ENCODE data around the gene AK5. TPM values are rescaled to one million over a fixed set of nuclear protein-coding genes. Genes with fewer than 3 reads are reported as not detected.

Gene AK5
- total and polyA plus RNA-seq, 4 donors: 0.06 to 3.0 (median 0.15) TPM; not detected in 1

GRCh38 chr1:77484926-77485325, 203.1 kb downstream of the AK5 start:
- H3K4me1 ChIP-seq (ENCODE audit: control insufficient read depth in 5 of 5, insufficient read depth in 5 of 5, low read length in 5 of 5): no peaks in the 10 kb centered on the region
- no peaks in the 10 kb centered on the region for H3K9me3 ChIP-seq (ENCODE audit: control insufficient read depth in 4 of 4, insufficient read depth in 3 of 4, low read length in 3 of 4)
- no peaks in the 10 kb centered on the region for H3K36me3 ChIP-seq (ENCODE audit: control insufficient read depth in 4 of 4, insufficient read depth in 4 of 4, low read length in 4 of 4)
- no peak overlapping the region for H3K27ac ChIP-seq (ENCODE audit: low read depth in 1 of 2, low read length in 1 of 2)
- no peak overlapping the region for H3K4me3 ChIP-seq
- no peak overlapping the region for H3K9ac ChIP-seq (ENCODE audit: insufficient read depth in 1 of 2, low read length in 2 of 2)
- DNase-seq (no peak), ATAC-seq (ENCODE audit: insufficient read depth, low FRiP score) (no peak)
- 64 to 72% methylated on average over 2 of the region's 2 CpGs for WGBS, 2 donors
- no peaks in the 10 kb centered on the region for H3K27me3 ChIP-seq (ENCODE audit: control insufficient read depth in 3 of 3, insufficient read depth in 3 of 3, low read length in 2 of 3)
- no peak for TF ChIP-seq CTCF (IDR thresholded peaks at IDR 0.05; ENCODE audit: control extremely low read depth, extremely low read depth)

- H3K4me3 ChIP-seq: no peak overlapping the region
- H3K27ac ChIP-seq (ENCODE audit: low read depth in 1 of 2, low read length in 1 of 2): no peak overlapping the region
- DNase-seq (no peak), ATAC-seq (ENCODE audit: insufficient read depth, low FRiP score) (no peak)
- no peak overlapping the region for H3K9ac ChIP-seq (ENCODE audit: insufficient read depth in 1 of 2, low read length in 2 of 2)
- 88 to 95% methylated on average over 1 of the region's 1 CpG for WGBS, 2 donors
- H3K36me3 ChIP-seq (ENCODE audit: control insufficient read depth in 4 of 4, insufficient read depth in 4 of 4, low read length in 4 of 4): no peaks in the 10 kb centered on the region
- H3K4me1 ChIP-seq (ENCODE audit: control insufficient read depth in 5 of 5, insufficient read depth in 5 of 5, low read length in 5 of 5): peaks cover 0 to 1% (median 0%) of the 10 kb centered on the region in 5 donors
- H3K9me3 ChIP-seq (ENCODE audit: control insufficient read depth in 4 of 4, insufficient read depth in 3 of 4, low read length in 3 of 4): no peaks in the 10 kb centered on the region
- no peak for TF ChIP-seq CTCF (IDR thresholded peaks at IDR 0.05; ENCODE audit: control extremely low read depth, extremely low read depth)
- no peaks in the 10 kb centered on the region for H3K27me3 ChIP-seq (ENCODE audit: control insufficient read depth in 3 of 3, insufficient read depth in 3 of 3, low read length in 2 of 3)
Observed at GRCh38 chr1:77487631-77488030, 205.8 kb downstream of the AK5 start.

GRCh38 chr1:77489910-77490309, 208.1 kb downstream of the AK5 start:
- Histone ChIP-seq H3K9ac (ENCODE audit: insufficient read depth in 1 of 2, low read length in 2 of 2) (no peak overlapping the region), H3K27me3 (ENCODE audit: control insufficient read depth in 3 of 3, insufficient read depth in 3 of 3, low read length in 2 of 3) (no peaks in the 10 kb centered on the region), H3K36me3 (ENCODE audit: control insufficient read depth in 4 of 4, insufficient read depth in 4 of 4, low read length in 4 of 4) (no peaks in the 10 kb centered on the region), H3K4me3 (no peak overlapping the region), H3K4me1 (ENCODE audit: control insufficient read depth in 5 of 5, insufficient read depth in 5 of 5, low read length in 5 of 5) (peaks cover 0 to 1% (median 0%) of the 10 kb centered on the region in 5 donors), H3K9me3 (ENCODE audit: control insufficient read depth in 4 of 4, insufficient read depth in 3 of 4, low read length in 3 of 4) (no peaks in the 10 kb centered on the region), H3K27ac (ENCODE audit: low read depth in 1 of 2, low read length in 1 of 2) (no peak overlapping the region)
- DNase-seq (no peak), ATAC-seq (ENCODE audit: insufficient read depth, low FRiP score) (no peak)
- 63 to 84% methylated on average over 2 of the region's 2 CpGs for WGBS, 2 donors
- TF ChIP-seq CTCF (IDR thresholded peaks at IDR 0.05; ENCODE audit: control extremely low read depth, extremely low read depth): no peak

- Histone ChIP-seq H3K9me3 (ENCODE audit: control insufficient read depth in 4 of 4, insufficient read depth in 3 of 4, low read length in 3 of 4) (peaks cover 0 to 3% (median 0%) of the 10 kb centered on the region in 4 donors), H3K4me1 (ENCODE audit: control insufficient read depth in 5 of 5, insufficient read depth in 5 of 5, low read length in 5 of 5) (peaks cover 0 to 1% (median 0%) of the 10 kb centered on the region in 5 donors), H3K27me3 (ENCODE audit: control insufficient read depth in 3 of 3, insufficient read depth in 3 of 3, low read length in 2 of 3) (no peaks in the 10 kb centered on the region), H3K9ac (ENCODE audit: insufficient read depth in 1 of 2, low read length in 2 of 2) (no peak overlapping the region), H3K4me3 (no peak overlapping the region), H3K36me3 (ENCODE audit: control insufficient read depth in 4 of 4, insufficient read depth in 4 of 4, low read length in 4 of 4) (no peaks in the 10 kb centered on the region), H3K27ac (ENCODE audit: low read depth in 1 of 2, low read length in 1 of 2) (no peak overlapping the region)
- ATAC-seq (ENCODE audit: insufficient read depth, low FRiP score) (no peak), DNase-seq (no peak)
- TF ChIP-seq CTCF (IDR thresholded peaks at IDR 0.05; ENCODE audit: control extremely low read depth, extremely low read depth): no peak
Observed at GRCh38 chr1:77494026-77494425, 212.2 kb downstream of the AK5 start.

Data from lung (tissue), 12 donors.